GM19025 (cell line): ENCODE data around the gene ZSCAN22.
A peak's percentile ranks its signal among the peaks of the same experiment; 100 is the strongest.
"Not testable (repeated sequence)": the region's sequence is repeated elsewhere in the genome, so short reads cannot be mapped to it uniquely, and the experiment has no call there.

Experiments used
- ATAC-seq: cut with Tn5 transposase; IDR thresholded peaks from one replicate; pipeline ENCODE4 v1.9.1; 2021; ENCODE audit warnings: mild to moderate bottlenecking, low read depth, moderate library complexity; ENCODE audit not compliant: unreplicated experiment

ZSCAN22 gene

DNA sequence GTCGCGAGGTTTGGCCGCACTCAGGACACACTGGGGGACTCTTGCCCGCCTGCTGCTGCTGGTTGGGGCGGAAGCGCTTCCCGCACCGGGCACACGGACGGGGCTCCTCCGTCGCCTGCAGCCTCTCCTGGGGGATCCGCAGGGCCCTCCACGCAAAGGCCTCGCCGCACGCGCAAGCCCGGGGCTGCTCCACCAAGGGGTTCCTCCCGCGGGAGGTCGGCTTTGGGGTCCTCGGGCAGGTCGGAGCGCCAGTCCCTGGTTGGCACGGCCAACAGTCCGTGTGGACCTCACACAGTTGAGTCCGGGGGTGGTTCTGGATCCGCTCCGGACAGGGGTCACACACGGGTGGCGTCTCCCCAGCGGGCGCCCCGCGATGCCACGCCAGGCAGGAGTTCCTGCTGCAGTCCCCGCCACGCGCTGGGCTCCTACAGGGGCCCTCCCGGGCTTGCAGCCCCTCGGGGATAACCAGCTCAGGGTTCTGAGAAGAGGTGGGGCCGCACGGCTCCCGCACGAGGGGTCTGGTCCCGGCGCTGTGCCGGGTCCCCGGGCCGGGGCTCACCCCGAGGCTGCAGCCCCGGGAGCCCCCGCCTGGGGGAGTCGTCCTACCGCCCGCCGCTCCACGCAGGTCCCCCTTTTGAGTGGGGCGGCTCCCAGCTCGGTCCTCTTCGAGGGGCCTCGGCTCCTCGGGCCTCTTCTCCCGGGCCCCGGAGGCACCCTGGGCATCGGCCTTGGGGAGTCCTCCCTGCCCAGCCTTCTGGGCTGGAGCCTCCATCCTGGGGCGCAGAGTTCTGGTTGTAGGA lies 42.0 kb downstream of the ZSCAN22 start:
- no peak for ATAC-seq

DNA sequence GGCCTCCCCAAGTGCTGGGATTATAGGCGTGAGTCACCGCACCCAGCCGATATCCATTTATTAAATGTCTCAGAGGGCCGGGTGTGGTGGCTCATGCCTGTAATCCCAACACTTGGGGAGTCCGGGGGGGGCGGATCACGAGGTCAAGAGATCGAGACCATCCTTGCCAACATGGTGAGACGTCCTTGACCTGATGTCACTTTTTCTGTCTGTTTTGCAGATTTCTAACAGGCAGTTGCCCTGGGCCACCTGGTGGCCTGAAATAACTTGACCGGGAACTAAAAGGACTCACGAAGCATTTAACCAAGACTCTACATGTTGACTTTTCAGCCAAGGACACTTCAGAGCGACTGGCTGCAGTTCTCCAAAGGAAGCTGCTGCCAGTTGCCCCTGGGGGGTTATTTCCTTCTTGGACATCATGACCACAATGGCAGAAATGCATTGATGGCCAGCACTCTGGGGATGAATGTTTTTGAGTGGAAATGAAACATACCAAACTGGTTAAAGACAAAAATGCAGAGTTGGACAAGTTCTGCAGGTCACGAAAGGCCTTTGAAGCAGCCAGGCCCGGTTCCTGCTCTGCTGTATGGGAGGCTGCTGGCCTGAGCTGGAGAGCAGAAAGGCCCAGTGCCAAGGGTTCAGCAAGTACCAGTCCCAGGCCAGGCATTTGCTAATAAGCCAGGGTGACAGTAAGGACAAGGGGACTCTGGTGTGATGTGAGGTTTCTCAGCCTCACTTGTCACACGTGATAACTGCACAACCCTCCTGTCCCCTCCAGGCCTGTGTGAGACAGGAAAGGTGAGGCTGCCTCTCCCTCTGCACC lies 45.7 kb downstream of the ZSCAN22 start:
- ATAC-seq: no peak

DNA sequence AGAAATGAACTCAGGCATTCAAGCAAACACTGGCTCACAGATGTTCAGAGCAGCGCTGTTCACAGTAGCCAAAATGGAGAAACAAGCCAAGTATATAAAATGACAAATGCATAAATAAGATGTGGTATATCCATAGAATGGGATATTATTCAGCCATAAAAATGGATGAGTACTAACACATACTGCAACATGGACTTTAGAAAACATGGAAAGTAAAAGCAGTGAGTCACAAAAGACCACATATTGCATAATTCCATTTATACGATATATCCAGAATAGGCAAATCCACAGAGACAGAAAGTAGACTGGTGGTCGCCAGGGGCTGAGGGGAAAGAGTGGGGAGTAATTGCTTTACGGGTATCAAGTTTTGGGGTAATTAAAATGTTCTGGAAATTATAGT lies 47.4 kb downstream of the ZSCAN22 start:
- no peak for ATAC-seq

GRCh38 chr19:58376724-58377123 lies 49.9 kb downstream of the ZSCAN22 start:
- not testable (repeated sequence) for ATAC-seq

DNA sequence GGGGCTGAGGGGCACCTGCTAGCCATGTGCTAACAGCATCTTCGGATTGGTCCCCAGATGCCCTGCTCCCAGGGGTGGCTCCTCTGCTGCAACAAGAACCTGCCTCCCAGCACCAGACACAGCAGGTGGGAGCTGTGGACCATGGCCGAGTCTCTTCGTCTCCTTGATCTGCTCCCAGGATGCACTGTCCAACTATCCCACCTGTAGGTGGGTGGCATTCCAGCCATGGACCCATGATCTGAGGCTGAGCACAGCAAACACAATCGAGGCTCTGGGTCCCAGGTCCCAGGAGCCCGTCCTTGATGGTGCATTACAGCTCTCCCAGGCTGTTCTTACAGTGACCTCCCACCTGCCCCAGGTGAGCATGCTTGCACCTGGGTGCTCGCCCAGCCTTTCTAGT lies 52.5 kb downstream of the ZSCAN22 start:
- ATAC-seq: no peak

DNA sequence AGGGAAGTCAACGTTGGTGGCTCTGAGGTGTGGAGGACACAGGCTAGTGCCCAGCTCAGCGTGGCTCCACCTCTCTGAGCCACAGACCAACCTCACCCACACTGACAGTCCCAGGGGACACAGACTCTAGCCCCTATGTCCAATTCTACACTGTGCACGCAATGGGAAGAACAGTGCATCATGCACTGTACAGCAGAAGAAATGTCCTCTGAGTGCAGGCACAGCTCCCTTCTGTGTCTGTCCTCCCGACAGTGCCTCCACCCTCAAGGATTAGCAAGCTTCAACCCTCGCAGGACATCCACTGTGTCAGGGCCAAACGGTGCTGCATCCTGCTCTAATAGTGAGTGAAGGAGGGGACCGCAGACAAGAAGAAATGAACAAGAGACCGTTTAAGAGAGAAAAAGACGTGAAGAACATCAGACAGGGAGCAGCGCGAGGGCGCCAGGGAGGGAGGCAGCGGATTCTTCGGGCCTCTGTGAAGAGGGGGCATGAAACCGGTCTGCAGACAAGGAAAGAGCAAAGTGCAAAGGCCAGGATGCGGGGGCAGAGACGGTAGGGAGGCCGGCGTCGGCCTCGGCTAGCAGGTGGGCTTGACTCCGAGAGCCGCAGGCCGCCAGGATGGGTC lies 53.4 kb downstream of the ZSCAN22 start:
- no peak for ATAC-seq

DNA sequence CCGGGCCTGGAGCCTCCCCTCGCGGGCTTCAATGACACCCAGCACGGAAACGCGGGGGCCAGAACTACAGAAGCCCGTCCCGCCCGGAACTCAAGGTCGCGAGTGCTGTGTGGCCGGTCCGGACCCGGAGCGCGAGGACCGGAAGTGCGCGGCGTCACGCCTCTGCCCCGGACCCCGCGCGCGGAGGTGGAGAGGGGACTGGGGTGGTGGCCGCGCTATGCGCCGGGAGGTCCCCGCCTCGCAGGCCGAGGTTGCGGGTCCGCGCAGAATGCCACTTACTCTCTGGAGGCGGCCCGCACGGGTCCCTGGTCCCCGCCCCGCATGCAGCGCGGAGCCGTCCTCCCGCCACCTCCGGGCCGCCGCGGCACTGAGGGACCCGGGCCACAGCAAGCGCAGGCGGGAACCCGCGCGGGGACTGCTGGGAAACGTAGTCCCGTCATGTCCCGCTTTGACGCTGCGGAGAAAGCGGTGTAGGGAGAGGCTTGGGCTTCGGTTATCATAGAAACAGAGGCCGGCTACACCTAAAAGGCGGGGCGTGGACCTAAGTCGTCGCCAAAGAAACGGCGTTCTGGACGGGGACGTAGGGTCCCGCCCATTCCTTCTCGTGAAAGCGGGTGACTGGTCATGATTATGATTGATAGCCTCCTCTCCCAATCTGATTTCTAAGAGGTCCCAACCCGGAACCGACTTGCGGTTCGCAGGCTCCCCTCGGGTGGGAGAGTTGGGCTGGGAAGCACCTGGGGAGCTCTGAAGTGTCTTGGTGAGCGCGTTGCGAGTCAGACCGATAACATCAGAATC lies 54.1 kb downstream of the ZSCAN22 start, which contains the start of gene ZNF837:
ZNF837 (minus strand) TSS at position 369 of the 798 bp plus-strand sequence. CDS start 11,698 bp downstream, outside the sequence.
- ATAC-seq: peak; percentile 76

DNA sequence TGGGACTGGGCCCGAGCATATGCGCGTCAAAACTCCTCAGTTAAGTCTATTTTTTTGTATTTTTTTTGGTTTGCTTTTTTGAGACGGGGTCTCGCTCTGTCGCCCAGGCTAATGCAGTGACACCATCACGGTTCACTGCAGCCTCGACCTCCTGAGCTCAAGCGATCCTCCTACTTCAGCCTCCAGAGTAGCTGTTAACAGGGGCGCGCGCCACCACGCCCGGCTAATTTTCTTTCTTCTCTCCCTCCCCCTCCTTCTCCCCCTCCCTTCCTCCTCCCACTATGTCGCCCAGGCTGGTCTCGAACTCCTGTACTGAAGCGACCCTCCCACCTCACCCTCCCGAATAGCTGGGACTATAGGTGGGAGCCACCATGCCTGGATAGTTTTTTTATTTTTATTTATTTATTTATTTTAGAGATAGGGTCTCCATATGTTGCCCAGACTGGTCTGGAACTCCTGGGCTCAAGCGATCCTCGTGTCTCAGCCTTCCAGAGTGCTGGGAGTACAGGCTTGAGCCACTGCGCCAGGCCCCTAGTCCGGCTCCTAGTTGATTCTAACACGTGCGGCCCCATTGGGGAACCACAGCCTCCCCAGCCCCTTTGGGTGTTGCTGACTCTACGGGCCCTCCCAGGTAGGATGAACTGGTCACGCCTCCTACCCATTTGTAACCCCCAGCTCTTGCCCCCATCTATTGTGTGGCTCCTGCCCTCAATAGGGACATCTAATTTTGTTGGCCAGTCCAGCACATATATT lies 54.8 kb downstream of the ZSCAN22 start:
- ATAC-seq: no peak

DNA sequence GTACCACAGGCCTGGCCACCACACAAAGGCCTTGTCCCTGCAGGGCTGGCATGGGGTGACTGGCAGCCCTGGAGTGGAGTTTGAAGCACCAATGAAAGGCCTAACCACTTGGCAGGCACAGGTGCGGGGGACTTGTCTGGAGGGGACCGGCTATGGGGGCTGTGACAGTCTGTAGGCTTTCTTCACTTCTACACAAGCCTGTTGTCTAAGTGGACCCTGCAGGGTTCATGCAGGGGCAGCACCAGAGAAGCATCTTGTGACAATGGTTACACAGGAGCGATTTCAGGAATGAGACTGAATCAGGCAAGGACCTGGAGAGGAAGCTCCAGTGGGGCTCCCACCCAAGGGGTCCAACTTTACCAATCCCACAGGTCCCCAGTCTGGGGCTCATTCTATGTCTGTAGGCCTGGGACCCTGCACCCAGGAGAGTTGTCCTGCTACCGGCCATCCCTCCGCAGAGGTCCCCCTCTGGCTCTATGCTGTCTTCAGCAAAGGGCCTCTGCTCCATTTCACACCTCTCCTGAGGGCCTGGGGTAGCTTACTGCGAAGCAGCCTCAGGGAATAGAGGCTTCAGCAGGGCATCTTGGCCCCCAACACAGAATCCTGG lies 56.3 kb downstream of the ZSCAN22 start:
- no peak for ATAC-seq

DNA sequence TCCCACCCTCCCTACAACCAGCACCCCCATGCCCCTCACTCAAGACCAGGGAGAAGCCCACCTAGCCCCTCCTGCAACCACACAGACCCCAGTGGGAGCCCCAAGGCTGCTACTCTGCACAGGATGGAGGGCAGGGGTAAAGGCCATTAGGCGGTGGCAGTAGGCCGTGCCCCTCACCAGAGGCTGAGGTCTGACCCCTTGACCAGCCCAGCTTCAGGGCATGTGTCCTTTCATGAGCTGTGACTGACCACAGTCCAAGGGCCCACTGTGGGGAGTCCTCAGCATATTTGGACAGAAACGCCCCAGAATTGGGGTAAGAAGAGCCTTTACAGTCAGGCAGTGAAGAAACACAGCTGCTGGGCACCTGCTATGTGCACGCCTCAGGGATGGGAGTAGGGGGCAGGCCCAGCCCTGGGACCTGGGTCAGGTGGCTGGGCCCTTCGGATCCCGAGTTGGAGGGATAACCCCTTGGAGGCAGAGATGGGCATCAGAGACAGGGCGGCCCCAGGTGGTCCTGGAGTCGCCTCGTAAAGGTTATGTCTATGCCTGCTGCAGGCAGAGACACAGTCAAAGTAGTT lies 58.6 kb downstream of the ZSCAN22 start:
- ATAC-seq: no peak

DNA sequence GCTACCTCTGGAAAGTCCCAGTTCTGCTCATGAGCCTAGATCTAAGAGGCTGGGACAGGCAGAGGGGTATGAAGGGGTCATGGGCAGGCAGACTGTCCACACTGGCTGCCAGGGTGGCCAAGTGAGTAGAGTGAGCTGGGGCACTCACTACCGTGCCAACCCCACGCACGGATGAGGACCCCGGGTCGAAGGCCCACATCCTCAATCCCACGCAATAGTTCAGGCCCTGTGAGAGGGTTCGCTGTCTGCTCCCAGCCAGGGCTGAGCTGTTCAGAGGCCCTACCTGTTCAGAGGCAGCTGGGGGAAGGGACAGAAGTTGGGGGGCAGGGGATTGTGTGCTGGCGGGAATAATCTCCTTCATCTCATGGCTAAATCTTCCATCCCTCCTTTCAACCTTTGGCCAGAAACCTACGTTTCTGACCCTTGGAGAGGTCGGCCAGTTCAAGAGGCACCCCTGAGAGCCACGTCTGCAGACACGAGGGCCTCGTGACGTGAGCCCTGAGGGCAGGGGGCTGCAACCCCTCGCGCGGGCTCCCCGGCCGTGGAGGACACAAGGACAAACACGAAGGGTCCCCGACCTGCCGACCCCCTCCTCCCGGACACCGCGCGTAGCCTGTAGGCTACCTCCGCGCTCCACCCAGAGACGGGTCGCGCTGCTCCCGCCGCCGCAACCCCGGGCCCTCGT lies 59.2 kb downstream of the ZSCAN22 start:
- ATAC-seq: no peak

DNA sequence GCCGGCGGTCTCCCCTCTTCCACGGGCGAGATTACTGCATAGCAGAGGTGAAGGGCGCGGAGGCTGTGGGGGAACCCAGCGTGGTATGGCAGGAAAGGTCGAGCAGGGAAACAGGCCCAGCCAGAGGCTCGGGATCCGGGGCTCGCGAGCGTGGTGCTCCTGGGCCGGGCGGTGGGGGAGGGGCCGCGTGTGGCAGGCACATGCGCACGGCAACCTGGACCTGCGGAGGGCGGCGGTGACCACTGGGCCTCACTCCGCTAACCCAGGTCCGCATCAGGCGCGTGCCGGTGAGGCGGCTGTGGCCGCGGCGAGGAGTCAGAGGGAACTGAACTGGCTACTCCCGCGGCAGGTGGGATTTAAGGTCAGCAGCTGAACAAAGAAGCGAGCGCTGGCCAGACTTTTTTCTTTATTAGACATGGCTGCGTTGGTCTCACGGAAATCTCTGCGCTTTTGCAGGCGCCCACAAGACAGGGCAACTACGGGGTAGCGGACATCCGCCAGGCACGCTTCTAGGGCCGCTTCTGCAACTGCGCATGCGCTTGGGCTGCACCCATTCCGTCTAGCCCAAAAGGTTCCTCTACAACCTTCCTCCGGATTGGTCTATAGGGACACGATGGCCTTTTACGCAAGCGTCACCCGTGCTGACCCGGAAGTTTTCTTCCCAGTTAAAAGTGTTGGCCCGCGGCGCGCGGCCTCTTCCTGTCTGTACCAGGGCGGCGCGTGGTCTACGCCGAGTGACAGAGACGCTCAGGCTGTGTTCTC lies 60.0 kb downstream of the ZSCAN22 start, which contains the start of gene RPS5:
RPS5 (plus strand) TSS at position 694 of the 762 bp plus-strand sequence. CDS start 869 bp downstream, outside the sequence.
- ATAC-seq: peak; percentile 90

DNA sequence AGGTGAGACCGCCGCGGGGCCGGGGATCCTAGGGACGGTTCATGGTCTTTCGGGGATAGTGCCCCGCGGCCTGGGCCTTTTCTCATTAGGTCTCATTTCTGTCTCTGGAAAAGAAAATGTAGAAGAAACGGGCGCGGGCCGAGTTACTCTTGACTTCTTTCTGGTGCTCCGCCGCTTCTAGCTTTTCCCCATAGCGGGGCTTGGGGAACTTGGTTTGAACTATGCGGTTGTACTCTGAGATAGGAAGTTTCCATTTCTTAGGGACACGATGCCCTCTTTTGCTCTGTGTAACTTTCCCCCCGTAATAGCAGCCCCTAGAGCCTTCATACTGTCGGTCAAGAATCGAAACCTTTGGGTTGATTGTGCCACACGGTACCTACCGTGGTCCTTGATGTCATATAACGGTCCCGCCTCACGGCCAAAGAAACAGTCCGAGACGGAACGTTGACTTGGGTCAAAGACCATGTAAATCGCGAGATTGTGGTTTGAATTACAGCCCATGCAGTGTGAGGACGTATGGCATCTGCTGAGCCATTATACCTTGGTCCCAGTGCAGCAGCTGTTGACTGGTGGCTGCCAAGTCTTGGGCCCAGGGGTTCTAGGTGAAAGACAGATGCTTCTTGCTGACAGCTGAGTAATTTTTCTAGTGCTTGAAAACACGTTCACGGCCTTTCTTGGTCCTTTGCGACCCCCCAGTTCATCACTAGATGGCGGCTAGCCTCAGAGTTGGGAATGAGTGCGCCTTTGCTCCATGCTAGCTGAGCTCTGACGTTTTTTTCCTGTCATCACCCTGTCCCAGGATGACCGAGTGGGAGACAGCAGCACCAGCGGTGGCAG lies 60.8 kb downstream of the ZSCAN22 start:
- no peak for ATAC-seq

GRCh38 chr19:58388175-58388526 lies 61.4 kb downstream of the ZSCAN22 start:
- no peak for ATAC-seq
